HG03039 (cell line): ENCODE measurements around the gene LIPC.

Experiments
- ATAC-seq: cut with Tn5 transposase; IDR thresholded peaks from one replicate; pipeline ENCODE4 v1.9.1; 2021; ENCODE audit warnings: mild to moderate bottlenecking, moderate library complexity; ENCODE audit not compliant: unreplicated experiment

LIPC gene

GRCh38 chr15:58405865-58406264 is 25.9 kb upstream of the LIPC start:
- ATAC-seq, result no peak

DNA sequence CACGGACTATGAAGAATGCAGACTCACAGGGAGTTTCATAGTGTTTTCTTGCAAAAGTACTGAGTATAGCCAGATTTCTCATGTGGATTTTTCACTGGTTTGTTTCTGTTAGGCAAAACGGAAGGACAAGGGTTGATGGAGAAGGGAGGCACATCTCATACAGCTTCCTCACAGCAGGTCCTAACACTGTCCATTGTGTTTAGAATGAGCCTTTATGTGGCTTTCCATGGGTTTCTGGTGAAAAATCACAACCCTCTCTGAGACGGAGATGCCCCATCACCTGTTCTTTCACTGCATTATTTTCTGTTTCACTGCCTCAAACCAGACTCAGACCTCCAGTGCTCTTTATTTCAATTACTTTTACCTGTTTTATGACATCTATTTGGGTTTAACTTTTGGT is 25.0 kb upstream of the LIPC start:
- ATAC-seq, result no peak

GRCh38 chr15:58407236-58407775 is 24.5 kb upstream of the LIPC start:
- ATAC-seq, result no peak

GRCh38 chr15:58407778-58408177 is 24.0 kb upstream of the LIPC start:
- ATAC-seq, result no peak

DNA sequence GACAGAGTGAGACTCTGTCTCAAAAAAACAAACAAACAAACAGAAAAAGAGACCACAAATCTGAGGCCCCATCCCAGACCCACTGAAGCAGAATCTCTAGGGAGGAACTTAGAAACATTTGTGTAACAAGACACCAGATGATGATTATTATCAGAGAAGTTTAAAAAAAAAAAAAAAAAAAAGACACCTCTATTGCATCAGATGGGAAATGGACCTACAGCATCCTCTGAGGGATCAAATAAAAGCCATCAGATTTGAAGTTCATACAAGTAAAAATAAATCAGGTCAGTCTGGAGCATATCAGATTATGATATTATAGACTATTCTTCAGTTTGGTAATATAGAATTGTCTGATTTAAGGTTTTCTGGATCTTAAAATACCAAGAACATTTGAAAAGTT is 21.9 kb upstream of the LIPC start:
- ATAC-seq, result no peak

- no peak for ATAC-seq
Observed at GRCh38 chr15:58410353-58410752, 21.4 kb upstream of the LIPC start.

DNA sequence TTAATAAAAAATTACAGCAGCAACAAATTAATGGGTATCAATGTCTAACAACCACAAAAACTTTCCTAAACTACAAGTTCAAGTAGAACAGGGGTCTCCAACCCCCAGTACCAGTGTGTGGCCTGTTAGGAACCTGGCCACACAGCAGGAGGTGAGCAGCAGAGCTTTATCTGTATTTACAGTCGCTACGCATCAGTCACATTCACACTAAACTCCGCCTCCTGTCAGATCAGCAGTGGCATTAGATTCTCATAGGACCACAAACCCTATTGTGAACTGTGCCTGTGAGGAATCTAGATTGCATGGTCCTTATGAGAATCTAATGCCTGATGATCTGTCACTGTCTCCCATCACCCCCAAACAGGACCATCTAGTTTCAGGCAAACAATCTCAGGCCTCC is 18.5 kb upstream of the LIPC start:
- no peak for ATAC-seq

- ATAC-seq, result no peak
Observed at GRCh38 chr15:58415636-58416035, 16.2 kb upstream of the LIPC start.

DNA sequence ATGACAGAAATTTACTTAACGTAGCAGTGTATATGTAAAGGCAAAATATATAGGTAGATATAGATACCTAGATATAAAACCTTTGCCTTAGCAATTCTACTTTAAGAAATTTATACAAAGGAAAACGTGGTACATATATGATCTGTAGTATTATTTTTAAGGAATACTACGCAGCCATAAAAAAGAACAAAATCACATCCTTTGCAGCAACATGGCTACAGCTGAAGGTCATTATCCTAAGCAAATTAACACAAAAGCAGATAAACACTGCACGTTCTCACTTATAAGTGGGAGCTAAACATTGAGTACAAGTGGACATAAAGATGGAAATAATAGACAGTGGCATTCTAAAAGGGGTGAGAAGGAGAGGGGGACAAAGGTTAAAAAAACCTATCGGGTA is 14.8 kb upstream of the LIPC start:
- no peak for ATAC-seq

GRCh38 chr15:58418135-58418534 is 13.7 kb upstream of the LIPC start:
- no peak for ATAC-seq

DNA sequence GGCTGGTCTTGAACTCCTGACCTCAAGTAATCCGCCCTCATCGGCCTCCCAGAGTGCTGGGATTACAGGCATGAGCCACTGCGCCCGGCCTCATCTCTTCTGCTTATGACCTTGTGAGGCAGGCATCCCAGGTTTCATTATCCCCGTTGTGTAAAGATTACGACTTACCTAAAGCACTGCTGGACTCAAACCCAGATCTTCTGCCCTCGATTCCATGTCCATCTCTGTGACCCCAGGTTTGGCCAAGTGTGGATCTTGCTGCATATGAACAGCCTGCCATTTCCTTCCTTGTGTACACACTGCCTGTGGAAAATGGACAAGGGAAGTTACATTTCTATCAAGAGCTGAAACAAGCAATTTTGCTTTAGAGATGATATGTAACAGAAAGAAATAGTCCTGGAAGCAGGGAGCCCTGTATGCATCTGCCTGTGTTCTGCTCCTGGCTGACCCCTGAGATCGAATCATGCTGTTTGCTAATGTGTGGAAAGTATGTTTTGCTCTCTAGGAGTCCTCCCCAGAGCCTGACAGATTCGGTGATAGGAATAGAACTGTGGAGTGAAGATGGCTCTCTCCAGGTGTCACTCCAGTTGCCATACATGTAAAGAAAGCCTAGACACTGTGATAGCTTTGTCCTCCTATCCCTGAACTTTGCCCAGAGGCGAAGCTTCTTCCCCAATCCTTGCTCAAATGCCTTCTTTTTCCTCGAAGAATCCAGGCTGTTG is 11.8 kb upstream of the LIPC start:
- ATAC-seq, result no peak

- no peak for ATAC-seq
Observed at GRCh38 chr15:58420579-58421043, 11.2 kb upstream of the LIPC start.

GRCh38 chr15:58423205-58423604 is 8.6 kb upstream of the LIPC start:
- ATAC-seq, result no peak

- ATAC-seq, result no peak
Observed at GRCh38 chr15:58423831-58424608, 7.8 kb upstream of the LIPC start.

- ATAC-seq, result no peak
Observed at GRCh38 chr15:58424722-58425121, 7.1 kb upstream of the LIPC start.

- ATAC-seq, result no peak
Observed at GRCh38 chr15:58425185-58425584, 6.6 kb upstream of the LIPC start.

DNA sequence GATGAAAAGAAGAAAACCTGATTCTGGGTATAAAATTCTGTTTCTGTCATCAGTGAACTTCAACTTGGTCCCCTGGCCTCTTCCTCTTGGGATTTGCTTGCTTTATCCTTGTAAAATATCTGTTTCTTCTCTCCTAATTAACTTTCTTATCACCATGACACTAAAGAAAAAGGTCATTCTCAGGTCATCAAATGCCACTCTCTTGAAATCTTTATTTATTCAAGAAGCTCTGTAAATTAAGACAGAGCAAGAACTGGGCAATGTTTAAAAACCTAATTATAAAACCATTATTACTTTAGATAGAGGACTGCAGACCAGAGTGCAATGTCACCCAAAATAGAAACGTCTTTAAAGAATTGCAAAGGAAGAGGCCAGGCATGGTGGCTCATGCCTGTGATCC is 6.0 kb upstream of the LIPC start:
- ATAC-seq, result no peak

DNA sequence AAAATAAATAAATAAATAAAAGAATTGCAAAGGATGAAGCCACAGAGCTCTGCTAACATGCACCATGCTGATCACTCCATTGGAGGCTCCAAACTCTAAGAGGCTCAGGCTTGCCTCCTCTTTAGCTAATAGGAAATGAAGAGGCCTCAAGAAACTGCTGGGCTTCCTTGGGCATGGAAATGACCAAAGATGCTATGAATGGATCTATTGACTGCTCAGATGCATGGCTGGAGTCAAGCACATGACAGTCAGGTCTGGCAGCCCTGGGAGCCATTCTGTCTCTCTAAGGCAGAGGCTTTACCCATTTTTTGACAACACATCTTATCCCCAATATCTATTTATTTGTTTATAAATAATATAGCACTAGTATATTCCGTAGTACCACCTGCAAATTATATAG is 5.3 kb upstream of the LIPC start:
- ATAC-seq, result no peak

DNA sequence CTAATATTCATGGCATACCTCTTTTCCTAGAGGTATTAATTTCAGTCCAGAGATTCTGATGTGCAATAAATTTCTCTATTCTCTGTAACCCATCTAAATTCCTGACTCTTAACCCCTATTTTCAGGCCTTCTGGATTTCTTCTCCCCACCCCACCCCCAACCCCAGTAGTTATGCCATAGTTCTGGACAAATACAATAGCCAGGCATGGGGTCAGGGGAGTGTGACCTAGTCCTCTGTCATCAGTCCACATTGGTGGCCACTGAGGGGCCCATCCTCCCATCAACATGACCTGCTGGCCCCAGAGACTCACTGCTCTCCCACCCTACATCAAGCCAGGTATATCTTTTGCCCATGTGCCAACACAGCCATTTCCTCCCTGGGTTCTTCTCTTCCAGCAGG is 3.8 kb upstream of the LIPC start:
- no peak for ATAC-seq

DNA sequence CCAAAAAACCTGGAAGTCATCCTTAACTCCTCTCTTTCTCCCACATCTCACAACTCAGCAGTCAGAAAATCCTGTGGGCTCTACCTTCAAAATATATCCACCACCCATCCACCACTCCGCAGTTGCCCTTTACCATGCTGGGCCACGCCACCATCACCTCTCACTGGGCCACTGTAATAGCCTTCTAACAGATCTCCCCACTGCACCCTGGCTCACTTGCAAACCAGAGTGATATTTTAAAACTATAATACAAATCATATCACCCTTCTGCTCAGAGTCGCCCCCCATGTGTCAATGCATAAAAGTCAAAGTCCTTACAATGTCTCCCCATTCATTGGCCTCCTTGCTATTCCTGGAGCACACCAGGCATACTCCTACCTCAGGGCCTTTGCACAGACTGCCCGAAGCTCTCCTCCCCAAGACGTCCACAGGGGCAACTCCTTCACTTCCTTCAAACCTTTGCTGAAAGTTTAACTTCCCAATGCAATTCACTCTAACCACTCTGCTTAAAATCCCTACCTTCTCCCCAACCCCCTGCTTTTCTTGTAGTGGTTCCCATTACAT is 1.5 kb upstream of the LIPC start:
- no peak for ATAC-seq

DNA sequence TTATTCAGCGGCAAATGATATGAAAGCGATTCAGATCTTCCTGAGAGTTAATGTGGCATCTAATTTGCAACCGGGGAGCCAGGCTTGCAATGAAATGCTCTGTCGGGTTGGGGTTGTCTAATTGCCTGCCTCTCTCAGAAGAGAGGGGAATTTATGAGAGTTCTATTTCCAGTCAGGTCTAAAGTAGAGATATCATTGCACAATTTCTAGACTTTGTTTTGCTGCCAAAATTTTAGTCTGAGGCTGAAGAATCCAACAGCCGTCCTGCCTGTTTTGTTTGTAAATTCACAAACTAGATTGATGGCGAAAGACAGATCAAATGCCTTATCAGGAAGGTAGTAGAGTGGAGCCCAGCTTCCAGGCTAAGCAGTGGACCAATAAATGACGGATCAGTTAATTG is 610 bp downstream of the LIPC start:
- ATAC-seq, result no peak
